Measurements from ENCODE around the gene LRP11. TPM values are rescaled to one million over a fixed set of nuclear protein-coding genes. Genes with fewer than 3 reads are reported as not detected.
A peak's percentile ranks its signal among the peaks of the same experiment; 100 is the strongest.
"Not testable (repeated sequence)": the region's sequence is repeated elsewhere in the genome, so short reads cannot be mapped to it uniquely, and the experiment has no call there.

Gene LRP11
- polyA plus RNA-seq, 1 donor: 19.6 TPM

DNA sequence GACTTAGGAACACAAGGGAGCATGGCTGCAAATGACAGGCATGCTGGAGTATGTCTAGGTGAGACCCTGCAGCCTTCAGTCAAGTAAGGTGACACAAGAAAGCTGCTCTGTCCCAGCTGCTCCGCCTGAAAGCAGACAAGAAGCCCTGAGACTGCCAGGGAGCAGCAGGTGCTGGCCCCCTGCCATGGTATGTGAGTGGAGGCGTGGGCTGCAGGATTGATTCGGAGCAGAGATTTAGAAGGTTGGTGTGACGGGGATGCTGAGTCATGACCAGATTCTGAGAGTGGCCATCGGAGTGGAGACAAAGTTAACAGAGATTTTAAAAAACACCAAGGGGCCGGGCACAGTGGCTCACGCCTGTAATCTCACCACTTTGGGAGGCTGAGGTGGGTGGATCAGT, 17.8 kb downstream of the LRP11 start:
- DNase-seq: peak; percentile 21

- DNase-seq: no peak
These were observed 18.6 kb downstream of the LRP11 start for GRCh38 chr6:149845549-149845948.

DNA sequence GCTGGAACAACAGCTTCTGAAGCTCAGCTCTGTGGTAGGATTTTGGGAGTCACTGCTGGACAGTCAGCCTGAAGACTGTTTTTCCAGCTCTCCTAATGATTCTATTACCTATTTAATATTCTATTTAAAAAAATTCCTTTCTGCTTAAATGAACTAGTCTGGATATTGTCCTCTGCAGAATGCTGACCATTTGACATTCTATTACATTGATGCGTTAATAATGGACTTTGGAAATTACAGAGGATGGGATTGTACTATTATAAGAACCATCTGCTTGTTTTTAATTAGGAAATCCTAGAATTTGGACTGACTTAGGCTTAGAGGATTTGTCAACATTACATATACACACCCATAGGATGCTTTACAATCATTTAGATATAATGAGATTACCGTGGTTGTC, 19.7 kb downstream of the LRP11 start:
- no peak for DNase-seq

GRCh38 chr6:149844036-149844435, 20.1 kb downstream of the LRP11 start:
- not testable (repeated sequence) for DNase-seq

- DNase-seq: no peak
These were observed 21.0 kb downstream of the LRP11 start for GRCh38 chr6:149843051-149843633.

DNA sequence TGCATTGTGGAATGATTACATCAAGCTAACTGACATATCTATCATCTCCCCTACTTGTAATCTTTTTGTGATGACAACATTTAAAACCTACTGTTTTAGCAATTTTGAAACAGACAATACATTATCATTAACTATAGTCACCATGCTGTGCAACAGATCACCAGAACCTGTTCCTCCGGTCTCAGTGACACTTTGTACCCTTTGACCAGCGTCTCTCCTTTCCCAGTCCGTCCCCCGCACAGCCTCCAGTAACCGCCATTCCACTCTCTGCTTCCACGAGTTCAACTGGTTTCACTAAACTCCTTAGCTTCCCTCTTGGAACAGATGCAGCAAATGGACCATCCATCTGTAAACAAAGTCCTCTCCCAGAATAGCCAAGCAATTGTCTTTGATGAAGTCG, 21.8 kb downstream of the LRP11 start:
- DNase-seq: no peak

DNA sequence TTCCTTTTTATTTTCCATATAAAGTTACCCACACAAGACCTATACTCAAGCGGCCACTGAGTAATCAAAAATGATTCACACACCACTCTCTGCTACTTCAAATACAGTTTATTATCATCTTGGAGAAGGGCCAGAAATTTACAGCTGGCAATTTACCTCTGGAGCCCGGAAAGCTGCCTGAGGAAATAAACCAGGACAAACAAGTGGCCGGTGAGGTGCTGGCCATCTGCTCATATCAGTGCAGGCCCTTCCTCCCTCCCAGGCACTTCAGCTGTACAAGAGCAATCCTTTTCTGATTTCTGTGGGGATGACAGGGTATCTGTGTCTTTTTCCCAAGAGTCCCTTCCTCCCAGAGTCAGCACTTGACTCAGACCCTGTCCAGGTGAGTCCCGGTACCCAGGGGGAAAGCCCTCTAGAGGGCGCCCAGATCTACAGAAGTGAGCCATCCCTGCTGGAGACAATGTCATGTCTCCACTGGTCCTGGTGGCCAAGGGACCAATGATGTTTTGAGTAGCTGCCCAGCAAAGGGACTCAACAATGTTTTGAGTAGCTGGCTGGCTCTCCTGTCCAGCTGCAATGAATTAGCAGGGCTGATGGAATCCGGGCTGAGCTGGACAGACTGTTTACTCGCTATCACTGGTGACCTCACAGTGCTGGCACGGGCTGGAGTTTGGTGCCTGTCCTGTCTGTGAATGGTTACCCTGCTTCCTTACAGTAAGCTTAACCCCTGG, 23.6 kb downstream of the LRP11 start:
- peak; percentile 53 for DNase-seq

GRCh38 chr6:149834513-149835481, 29.4 kb downstream of the LRP11 start:
- DNase-seq: peak; percentile 76

GRCh38 chr6:149833651-149834050, 30.5 kb downstream of the LRP11 start:
- DNase-seq: no peak

DNA sequence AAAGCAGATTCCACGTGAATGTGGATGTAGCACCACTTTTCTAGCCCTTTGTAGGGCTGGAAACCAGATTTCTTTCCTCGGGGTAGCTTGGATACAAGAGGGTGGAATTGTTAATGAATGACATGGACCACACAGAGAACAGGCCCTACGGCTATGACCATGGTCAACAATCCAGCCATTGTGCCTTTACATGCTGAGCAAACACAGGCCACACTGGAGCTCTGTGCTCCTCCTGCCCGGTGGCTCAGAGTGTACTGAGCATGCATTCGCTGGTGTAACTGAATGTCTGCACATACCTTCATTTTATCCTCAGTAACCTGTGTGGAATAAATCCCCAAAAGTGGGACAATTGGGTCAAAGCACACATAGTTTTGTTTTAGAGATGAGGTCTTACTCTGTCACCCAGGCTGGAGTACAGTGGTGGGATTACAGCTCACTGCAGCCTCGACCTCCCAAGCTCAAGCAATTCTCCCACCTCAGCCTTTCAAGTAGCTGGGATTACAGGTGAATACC, 32.8 kb downstream of the LRP11 start:
- DNase-seq: no peak

GRCh38 chr6:149830731-149831307, 33.3 kb downstream of the LRP11 start:
- DNase-seq: peak; percentile 41

DNA sequence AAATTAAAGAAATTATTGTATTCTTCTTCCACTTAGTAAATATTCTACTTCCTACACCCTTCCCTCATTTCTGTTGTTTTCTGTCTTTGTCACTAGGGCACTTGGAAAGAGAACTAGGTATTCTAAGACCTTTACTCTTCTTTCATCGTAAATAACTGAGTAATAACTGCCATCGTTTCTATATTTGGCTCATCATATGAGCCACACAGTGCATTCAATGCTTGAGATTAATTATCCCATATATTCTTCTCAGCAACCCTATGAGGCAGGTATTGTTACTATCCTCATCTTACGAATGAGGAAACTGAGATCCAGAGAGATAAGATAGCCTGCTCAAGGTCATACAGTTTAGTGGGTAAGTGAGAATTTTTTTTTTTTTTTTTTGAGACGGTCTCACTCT, 38.9 kb downstream of the LRP11 start:
- DNase-seq: no peak

DNA sequence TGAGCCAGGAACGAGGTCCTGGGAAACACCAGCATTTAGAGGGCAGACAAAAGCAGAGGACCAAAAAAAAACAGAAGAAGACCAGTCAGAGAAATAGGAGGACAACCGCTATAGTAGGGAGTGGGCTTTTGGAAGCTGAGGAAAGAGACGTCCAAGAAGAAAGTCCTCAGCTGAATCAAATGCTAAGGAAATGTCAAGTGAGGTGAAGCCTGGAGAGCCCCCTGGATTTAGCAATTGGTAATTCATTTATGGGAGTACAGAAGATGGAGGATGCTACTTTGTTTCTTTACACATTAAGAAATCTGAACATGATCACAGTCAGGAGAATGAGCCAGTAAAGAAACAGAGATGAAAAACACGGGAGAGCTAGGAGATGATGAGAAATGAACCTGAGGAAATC, 41.1 kb downstream of the LRP11 start:
- DNase-seq: no peak

GRCh38 chr6:149821492-149821891, 42.7 kb downstream of the LRP11 start:
- no peak for DNase-seq

DNA sequence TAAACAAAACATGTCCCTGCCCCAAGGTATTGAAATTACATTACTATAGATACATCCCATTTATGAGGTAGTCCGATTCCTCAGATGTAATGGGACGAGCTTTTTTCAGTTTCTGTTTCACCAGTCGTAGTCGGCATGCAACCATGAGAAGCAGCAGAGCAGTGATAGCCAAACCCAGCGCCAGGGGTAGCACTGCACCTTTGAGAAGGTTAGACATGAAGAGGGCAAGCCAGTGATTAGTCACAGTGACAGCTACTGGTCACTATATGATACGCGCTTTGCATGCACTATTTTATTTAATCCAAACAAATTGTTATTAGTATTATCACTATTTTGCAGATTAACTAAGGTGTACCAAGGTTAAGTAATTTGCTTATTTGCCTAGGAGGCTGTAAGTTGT, 43.7 kb downstream of the LRP11 start:
- DNase-seq: no peak

DNA sequence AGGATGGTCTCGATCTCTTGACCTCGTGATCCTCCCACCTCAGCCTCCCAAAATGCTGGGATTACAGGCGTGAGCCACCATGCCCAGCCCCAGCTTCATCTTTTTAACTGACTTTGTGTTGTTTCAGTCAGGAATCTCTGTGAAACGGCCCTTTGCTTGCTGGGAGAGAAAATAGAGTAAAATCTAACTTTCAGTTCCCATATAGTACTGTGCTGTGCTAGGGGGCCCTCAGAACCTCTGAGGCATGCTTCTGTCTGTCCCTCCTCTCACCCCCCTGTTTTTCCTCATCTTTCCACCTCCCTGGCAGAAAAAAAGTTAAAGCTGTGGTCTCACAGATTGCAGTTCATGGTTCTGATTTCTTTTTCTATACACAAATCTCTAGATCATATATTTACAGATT, 48.4 kb downstream of the LRP11 start:
- DNase-seq: no peak

GRCh38 chr6:149813351-149813750, 50.8 kb downstream of the LRP11 start:
- DNase-seq: no peak

DNA sequence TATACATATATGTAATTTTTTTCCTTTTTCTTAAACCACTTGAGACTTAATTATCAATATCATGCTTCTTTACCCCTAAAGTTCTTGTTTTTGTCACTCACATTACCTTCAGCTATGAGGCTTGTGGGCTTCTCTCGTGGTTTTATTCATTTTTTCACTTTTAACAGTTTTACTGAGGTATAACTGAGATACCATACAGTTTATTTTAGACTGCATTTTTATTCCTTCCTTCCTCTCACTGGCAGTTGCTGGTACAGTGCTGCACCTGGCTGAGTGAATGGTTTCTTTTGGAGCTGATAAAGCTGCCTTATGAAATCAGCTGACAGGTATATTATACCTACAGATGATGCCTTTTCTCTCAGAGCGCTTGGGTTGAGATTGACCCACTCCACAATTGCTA, 54.4 kb downstream of the LRP11 start:
- no peak for DNase-seq

DNA sequence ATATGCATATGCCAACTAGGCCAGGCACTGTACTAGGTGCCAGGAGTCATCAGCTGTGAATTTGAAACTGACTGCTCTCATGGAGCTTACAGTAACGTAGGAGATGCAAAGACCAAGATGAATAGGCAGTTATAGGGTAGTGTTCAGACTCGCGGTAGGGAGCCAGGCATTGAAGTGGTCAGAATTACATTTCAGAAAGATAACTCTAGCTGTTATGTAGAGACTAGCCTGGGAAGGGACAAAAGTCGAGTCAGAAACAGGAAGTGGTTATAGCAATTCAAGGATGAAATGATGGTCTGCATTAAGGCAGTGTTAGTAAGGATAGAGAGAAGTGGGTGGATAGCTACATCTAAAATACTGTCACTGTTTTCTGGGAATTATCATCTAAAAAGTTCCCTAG, 58.0 kb downstream of the LRP11 start:
- no peak for DNase-seq

- no peak for DNase-seq
These were observed 80.6 kb downstream of the LRP11 start for GRCh38 chr6:149783551-149783950.

GRCh38 chr6:149782337-149782736, 81.8 kb downstream of the LRP11 start:
- DNase-seq: no peak

DNA sequence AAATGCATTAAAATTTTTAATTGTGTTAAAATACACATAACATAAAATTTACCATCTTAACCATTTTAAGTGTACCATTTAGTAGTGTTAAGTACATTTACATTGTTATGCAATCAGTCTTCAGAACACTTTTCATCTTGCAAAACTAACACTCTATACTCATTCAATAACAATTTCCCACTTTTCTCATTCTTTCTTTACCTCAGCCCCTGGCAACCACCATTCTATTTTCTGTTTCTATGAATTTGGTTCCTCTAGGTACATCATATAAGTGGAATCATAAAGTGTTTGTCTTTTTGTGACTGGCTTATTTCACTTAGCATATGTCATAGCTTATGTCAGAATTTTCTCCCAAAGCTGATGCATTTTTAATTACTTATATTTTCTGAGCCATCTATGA, 82.4 kb downstream of the LRP11 start:
- DNase-seq: no peak

GRCh38 chr6:149779644-149779963, 84.6 kb downstream of the LRP11 start:
- no peak for DNase-seq

Data from hindlimb muscle (tissue), 1 donor.